ENCODE measurements around the gene ANKRD39. TPM values are rescaled to one million over a fixed set of nuclear protein-coding genes. Genes with fewer than 3 reads are reported as not detected.
A peak's percentile ranks its signal among the peaks of the same experiment; 100 is the strongest.

Gene ANKRD39
- total and polyA plus RNA-seq, 2 of the 4 experiments (the other 2 are of a cell fraction) = 12.5 to 17.0 TPM

DNA sequence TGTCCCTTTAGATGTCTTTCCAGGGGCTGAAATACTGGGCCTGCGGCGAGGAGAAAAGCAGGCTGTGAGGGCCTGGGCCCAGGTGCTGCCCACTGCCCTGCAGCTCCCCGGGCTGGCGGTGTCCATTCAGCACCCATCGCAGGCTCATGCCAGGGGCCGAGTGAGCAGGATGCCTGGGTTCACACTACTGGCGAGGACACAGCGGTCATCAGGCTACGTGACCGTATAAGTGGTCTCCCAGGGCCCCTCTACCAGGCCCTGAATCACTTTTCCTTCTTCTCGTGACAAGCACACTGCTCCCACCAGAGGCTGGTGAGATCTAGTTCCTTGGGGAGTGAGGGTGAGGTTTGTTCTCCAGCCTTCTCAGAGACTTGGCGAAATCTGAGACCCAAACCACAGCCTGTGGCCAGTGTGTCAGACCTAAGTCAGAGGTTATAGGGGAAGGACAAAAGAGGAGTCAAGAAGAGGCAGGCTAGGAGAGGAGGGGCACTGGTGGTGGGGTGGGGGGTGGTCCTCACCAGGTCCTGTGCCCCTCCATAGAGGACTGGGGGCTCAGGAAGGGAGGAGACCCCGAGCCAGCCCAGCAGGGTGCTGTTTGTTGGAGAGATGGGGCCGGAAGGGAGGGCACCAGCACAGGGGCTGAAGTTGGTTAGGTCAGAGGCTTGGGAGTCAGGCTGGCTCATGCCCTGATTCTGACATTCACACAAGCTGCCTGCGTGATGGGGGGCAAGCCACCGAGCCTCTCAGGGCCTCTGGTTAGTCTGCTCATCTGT, 18.6 kb upstream of the ANKRD39 start:
- Histone ChIP-seq H4K8ac (ENCODE audit: low read depth in 2 of 2, low read length in 2 of 2) (no peak overlapping the region), H3K56ac (ENCODE audit: extremely low read depth, insufficient read depth, low read length) (no peak overlapping the region), H2BK5ac (ENCODE audit: low read depth, low read length, poor library complexity, severe bottlenecking) (no peak overlapping the region), H3K4me3 (ENCODE audit: insufficient read depth, low read depth, low read length) (no peak overlapping the region), H3K14ac (replicated peaks; ENCODE audit: low read depth, low read length) (0 out of 2 replicates have a peak overlapping the region, but pooled peaks have one; percentile 21), H3K27me3 (ENCODE audit: control insufficient read depth, insufficient read depth, low read length) (peaks cover 5% of the 10 kb centered on the region; the same call in 1 of the 2 replicates), H3K4ac (ENCODE audit: low read depth, low read length) (no peak overlapping the region), H4K91ac (ENCODE audit: insufficient read depth, low read depth, low read length) (no peak overlapping the region), H2AK5ac (ENCODE audit: low read depth, low read length) (no peak overlapping the region; the same call in 1 of the 2 replicates), H3K36me3 (ENCODE audit: control insufficient read depth, insufficient read depth, low read length) (no peaks in the 10 kb centered on the region), H3K27ac (ENCODE audit: insufficient read depth, low read length) (no peak overlapping the region), H2AFZ (replicated peaks; ENCODE audit: low read length, poor library complexity) (peak overlapping the region; percentile 8), H3K4me2 (ENCODE audit: low read depth, low read length) (no peak overlapping the region), H4K20me1 (ENCODE audit: insufficient read depth, low read length) (no peaks in the 10 kb centered on the region), H3K4me1 (ENCODE audit: control insufficient read depth, insufficient read depth, low read length) (peaks cover 9% of the 10 kb centered on the region), H2BK20ac (ENCODE audit: low read depth, low read length) (no peak overlapping the region), H3K18ac (ENCODE audit: low read depth, low read length) (no peak overlapping the region), H2BK120ac (ENCODE audit: low read depth, low read length) (no peak overlapping the region), H3K9me1 (ENCODE audit: insufficient read depth, low read length) (no peaks in the 10 kb centered on the region; the same call in 1 of the 2 replicates), H3K79me1 (ENCODE audit: low read depth in 1 of 2, low read length in 2 of 2) (no peaks in the 10 kb centered on the region), H3K9ac (ENCODE audit: low read depth, low read length) (no peak overlapping the region), H2AK9ac (replicated peaks; ENCODE audit: low read depth, low read length, poor library complexity) (peak overlapping the region; percentile 21), H4K5ac (ENCODE audit: low read depth, low read length) (no peak overlapping the region), H3K23ac (ENCODE audit: low read depth, low read length) (no peak overlapping the region), H2BK15ac (ENCODE audit: low read depth, low read length) (no peak overlapping the region), H3K9me3 (ENCODE audit: control insufficient read depth, insufficient read depth, low read length) (no peaks in the 10 kb centered on the region)
- no peak for TF ChIP-seq RAD21 (IDR thresholded peaks at IDR 0.05; ENCODE audit: low read length)
- no peak for TF ChIP-seq NFE2L2 (IDR thresholded peaks at IDR 0.05; ENCODE audit: low read depth, low read length)
- TF ChIP-seq, protein P1, sequence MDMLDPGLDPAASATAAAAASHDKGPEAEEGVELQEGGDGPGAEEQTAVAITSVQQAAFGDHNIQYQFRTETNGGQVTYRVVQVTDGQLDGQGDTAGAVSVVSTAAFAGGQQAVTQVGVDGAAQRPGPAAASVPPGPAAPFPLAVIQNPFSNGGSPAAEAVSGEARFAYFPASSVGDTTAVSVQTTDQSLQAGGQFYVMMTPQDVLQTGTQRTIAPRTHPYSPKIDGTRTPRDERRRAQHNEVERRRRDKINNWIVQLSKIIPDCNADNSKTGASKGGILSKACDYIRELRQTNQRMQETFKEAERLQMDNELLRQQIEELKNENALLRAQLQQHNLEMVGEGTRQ (IDR thresholded peaks at IDR 0.05; ENCODE audit: low read depth, low read length) = no peak
- ATAC-seq (ENCODE audit: low read depth) = peak; percentile 57
- intact Hi-C loops (cut with micrococcal nuclease) (no loop called here), in situ Hi-C loops (cut with MboI; ENCODE audit: low sequenced_read_pairs) (no loop called here), dilution Hi-C loops (cut with HindIII; ENCODE audit: low sequenced_read_pairs, unreplicated experiment) (no loop called here)
- POLR2A ChIA-PET (ENCODE audit: unreplicated experiment) = no interaction called here
- 81% methylated on average over 5 of the region's 16 CpGs; no CpG with 5 or more reads in 1 of the 2 experiments for WGBS, 2 experiments (ENCODE audit: extremely low coverage in 2 of 2, insufficient read length in 1 of 2)
- DNase-seq = peak; percentile 62
- BruUV-seq (replicated peaks) = no TSS peak
- CTCF ChIA-PET = no interaction called here

Measured in IMR-90 (cell line).